Gastrocnemius medialis (tissue), 4 donors: ENCODE data around the gene LRRC45. TPM values are rescaled to one million over a fixed set of nuclear protein-coding genes. Genes with fewer than 3 reads are reported as not detected.

ENCODE experiments used
- ATAC-seq, 2 donors: fragments of 150-250 bp; one replicate each; pipeline ENCODE4 v1.9.1; 2016
- DNase-seq, 2 donors: peaks; one replicate each; pipeline ENCODE4 v3.0.0-alpha.2; 2019
- H3K27ac ChIP-seq, 4 donors: fragments of 200-600 bp; sonication (generic); 1 replicate in 1 of 4; 2 replicates in 3 of 4; pipeline ENCODE4 v1.5.1; 2016 to 2018; ENCODE audit warnings: mild to moderate bottlenecking in 2 of 4, moderate library complexity in 1 of 4
- H3K27me3 ChIP-seq, 3 donors: fragments of 200-600 bp; sonication (generic) in 2 of 3; 1 replicate in 1 of 3; 2 replicates in 2 of 3; pipeline versions ENCODE4 v1.5.1 to v1.6.0; 2016 to 2019; ENCODE audit warnings: mild to moderate bottlenecking in 1 of 3, moderate library complexity in 1 of 3
- H3K36me3 ChIP-seq, 2 donors: fragments of 200-600 bp; sonication (generic) in 1 of 2; one replicate each; pipeline ENCODE4 v1.5.1; 2017 to 2018
- H3K4me1 ChIP-seq, 2 donors: fragments of 200-600 bp; sonication (generic) in 1 of 2; one replicate each; pipeline ENCODE4 v1.5.1; 2016 to 2017; ENCODE audit warnings: mild to moderate bottlenecking in 2 of 2
- H3K4me3 ChIP-seq, 4 donors: fragments of 200-600 bp; sonication (generic) in 3 of 4; 1 replicate in 1 of 4; 2 replicates in 3 of 4; pipeline ENCODE4 v1.5.1; 2016 to 2019; ENCODE audit warnings: mild to moderate bottlenecking in 2 of 4
- H3K9me3 ChIP-seq, 3 donors: fragments of 200-600 bp; sonication (generic) in 2 of 3; 1 replicate in 1 of 3; 2 replicates in 2 of 3; pipeline ENCODE4 v1.5.1; 2016 to 2019
- POLR2A ChIP-seq, 2 donors: fragments of 450-650 bp; IDR thresholded peaks; one replicate each; pipeline ENCODE4 v1.6.1; 2017; ENCODE audit warnings: antibody characterized with exemption in 2 of 2, mild to moderate bottlenecking in 2 of 2, moderate library complexity in 2 of 2
- in situ Hi-C, 4 donors: fragments of 200-750 bp; cut with MboI; loops; one replicate each; pipeline versions ENCODE4 v1.15.0 to v1.8.0; 2017; ENCODE audit warnings: low sequenced_read_pairs in 4 of 4
- intact Hi-C: fragments of 100-400 bp; cut with DNase I; formaldehyde crosslinking; loops from one replicate; pipeline ENCODE4 v1.15.1; 2023; ENCODE audit warnings: low total_unique reads
- total RNA-seq, 4 donors: library from RNA; depleted of rRNA; stranded (reverse); fragments of >200 nt; gene quantifications; one replicate each; pipeline versions ENCODE4 v1.1.0 to v1.2.3, GENCODE V29; 2016
- TF ChIP-seq, protein P1 (sequence below), 5 experiments: fragments of 450-650 bp in 3 of 5; fragments of 200-600 bp in 2 of 5; sonication (generic) in 2 of 5; IDR thresholded peaks in 4 of 5; conservative IDR thresholded peaks in 1 of 5; 1 replicate in 4 of 5; 2 replicates in 1 of 5; pipeline ENCODE4 v1.5.1; 2016 to 2019; ENCODE audit warnings: antibody characterized with exemption in 5 of 5, mild to moderate bottlenecking in 3 of 5, moderate library complexity in 3 of 5

The LRRC45 gene
- total RNA-seq, 4 donors from 2014 or later, result 1.1 to 5.0 (median 3.8) TPM

DNA sequence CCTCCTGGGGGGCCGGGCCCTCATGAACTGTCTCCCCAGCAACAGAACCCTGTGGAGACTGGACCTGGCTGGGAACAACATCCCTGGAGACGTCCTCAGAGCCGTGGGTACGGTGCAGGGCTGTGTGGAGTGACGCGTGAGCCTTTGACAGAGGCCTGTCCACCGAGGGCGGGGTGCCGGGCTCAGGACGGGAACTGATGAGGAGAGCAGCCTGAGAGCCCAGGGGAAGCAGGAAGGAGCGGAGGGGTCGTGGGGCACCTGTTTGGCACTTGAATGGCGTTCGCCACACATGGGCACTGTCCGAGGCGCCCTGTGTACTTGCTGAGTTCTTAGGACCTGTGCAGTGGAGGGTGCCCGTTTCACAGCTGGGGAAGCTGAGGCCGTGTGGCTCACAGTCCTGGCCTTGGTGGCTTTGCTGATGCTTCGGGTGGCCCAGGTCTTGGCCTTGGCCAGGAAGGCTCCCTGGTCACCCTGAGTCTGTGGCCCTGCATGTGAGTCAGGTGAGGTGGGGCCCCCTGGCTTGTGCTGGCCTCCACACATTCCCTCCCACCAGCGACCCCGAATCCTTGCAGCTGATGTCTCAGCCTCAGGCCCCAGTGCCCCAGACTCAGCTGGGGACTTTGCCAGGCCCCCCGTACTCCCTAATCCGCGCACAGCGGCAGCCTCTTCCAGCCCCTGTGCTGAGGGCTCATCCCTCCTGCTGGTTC lies 2.4 kb downstream of the LRRC45 start:
- H3K36me3 ChIP-seq, result no peaks in the 10 kb centered on the region
- H3K4me3 ChIP-seq, result no peak overlapping the region
- DNase-seq (no peak), ATAC-seq (no peak)
- TF ChIP-seq, protein P1, sequence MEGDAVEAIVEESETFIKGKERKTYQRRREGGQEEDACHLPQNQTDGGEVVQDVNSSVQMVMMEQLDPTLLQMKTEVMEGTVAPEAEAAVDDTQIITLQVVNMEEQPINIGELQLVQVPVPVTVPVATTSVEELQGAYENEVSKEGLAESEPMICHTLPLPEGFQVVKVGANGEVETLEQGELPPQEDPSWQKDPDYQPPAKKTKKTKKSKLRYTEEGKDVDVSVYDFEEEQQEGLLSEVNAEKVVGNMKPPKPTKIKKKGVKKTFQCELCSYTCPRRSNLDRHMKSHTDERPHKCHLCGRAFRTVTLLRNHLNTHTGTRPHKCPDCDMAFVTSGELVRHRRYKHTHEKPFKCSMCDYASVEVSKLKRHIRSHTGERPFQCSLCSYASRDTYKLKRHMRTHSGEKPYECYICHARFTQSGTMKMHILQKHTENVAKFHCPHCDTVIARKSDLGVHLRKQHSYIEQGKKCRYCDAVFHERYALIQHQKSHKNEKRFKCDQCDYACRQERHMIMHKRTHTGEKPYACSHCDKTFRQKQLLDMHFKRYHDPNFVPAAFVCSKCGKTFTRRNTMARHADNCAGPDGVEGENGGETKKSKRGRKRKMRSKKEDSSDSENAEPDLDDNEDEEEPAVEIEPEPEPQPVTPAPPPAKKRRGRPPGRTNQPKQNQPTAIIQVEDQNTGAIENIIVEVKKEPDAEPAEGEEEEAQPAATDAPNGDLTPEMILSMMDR (IDR thresholded peaks at IDR 0.05 in 4 of 5, conservative IDR thresholded peaks at IDR 0.05 in 1 of 5), result no peak
- no peak for TF ChIP-seq POLR2A (IDR thresholded peaks at IDR 0.05)
- intact Hi-C loops, result no loop called here
- no peak overlapping the region for H3K27ac ChIP-seq
- no peaks in the 10 kb centered on the region for H3K9me3 ChIP-seq
- in situ Hi-C loops, result loop anchor here in 1 of 4 donors (25.0 kb wide), 1 partner anchor 112 kb away; no protein-coding TSS in a partner anchor
- peaks cover 0 to under 1% (median 0%) of the 10 kb centered on the region in 3 donors for H3K27me3 ChIP-seq
- peaks cover 19 to 39% of the 10 kb centered on the region in 2 donors for H3K4me1 ChIP-seq

DNA sequence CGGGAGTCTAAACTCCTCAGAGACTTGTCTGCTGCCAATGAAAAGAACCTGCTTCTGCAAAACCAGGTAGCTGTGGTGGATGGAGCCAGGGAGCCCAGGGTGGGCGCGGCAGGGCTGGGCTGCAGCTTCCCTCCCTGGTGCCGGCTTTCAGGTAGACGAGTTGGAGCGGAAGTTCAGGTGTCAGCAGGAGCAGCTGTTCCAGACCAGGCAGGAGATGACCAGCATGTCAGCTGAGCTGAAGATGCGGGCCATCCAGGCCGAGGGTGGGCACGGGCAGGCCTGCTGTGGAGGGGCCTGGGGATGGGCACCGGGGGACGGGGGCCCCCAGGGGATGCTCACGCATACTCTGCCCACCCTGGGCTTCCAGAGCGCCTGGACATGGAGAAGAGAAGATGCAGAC lies 5.1 kb downstream of the LRRC45 start:
- H3K36me3 ChIP-seq, result no peaks in the 10 kb centered on the region
- no peak overlapping the region for H3K4me3 ChIP-seq
- H3K4me1 ChIP-seq, result peaks cover 9 to 31% of the 10 kb centered on the region in 2 donors
- ATAC-seq (no peak), DNase-seq (no peak)
- no peaks in the 10 kb centered on the region for H3K9me3 ChIP-seq
- no peak overlapping the region for H3K27ac ChIP-seq
- H3K27me3 ChIP-seq, result peaks cover 10 to 14% (median 11%) of the 10 kb centered on the region in 3 donors
- in situ Hi-C loops, result loop anchor here in 1 of 4 donors (25.0 kb wide), 1 partner anchor 109 kb away; no protein-coding TSS in a partner anchor
- TF ChIP-seq POLR2A (IDR thresholded peaks at IDR 0.05), result no peak
- TF ChIP-seq, protein P1 (IDR thresholded peaks at IDR 0.05 in 4 of 5, conservative IDR thresholded peaks at IDR 0.05 in 1 of 5), result no peak
- intact Hi-C loops, result no loop called here

DNA sequence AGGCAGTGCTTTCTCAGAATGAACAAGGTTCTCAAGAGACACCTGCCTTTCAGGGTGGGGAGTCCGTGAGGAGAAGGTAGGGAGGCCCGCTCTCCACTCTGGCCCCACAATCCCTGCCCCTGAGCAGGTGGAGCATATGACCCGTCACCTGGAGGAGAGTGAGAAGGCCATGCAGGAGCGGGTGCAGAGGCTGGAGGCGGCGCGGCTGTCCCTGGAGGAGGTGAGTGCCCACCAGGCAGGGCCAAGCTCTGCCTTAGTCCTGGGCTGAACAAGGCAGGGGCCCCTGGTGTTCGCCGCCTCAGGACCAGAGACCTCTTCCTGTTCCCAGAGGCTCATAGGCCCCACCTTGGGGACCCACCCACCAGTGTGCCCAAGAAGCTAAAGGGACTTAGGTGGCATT lies 5.9 kb downstream of the LRRC45 start:
- no peak overlapping the region for H3K27ac ChIP-seq
- no peaks in the 10 kb centered on the region for H3K9me3 ChIP-seq
- in situ Hi-C loops (loop anchor here in 1 of 4 donors (25.0 kb wide), 1 partner anchor 108 kb away; no protein-coding TSS in a partner anchor), intact Hi-C loops (no loop called here)
- H3K4me1 ChIP-seq, result peaks cover 7 to 24% of the 10 kb centered on the region in 2 donors
- H3K27me3 ChIP-seq, result peaks cover 10 to 14% (median 11%) of the 10 kb centered on the region in 3 donors
- no peak for DNase-seq
- no peak for TF ChIP-seq POLR2A (IDR thresholded peaks at IDR 0.05)
- TF ChIP-seq, protein P1 (IDR thresholded peaks at IDR 0.05 in 4 of 5, conservative IDR thresholded peaks at IDR 0.05 in 1 of 5), result no peak
- ATAC-seq, result no peak
- H3K4me3 ChIP-seq, result no peak overlapping the region
- H3K36me3 ChIP-seq, result no peaks in the 10 kb centered on the region

DNA sequence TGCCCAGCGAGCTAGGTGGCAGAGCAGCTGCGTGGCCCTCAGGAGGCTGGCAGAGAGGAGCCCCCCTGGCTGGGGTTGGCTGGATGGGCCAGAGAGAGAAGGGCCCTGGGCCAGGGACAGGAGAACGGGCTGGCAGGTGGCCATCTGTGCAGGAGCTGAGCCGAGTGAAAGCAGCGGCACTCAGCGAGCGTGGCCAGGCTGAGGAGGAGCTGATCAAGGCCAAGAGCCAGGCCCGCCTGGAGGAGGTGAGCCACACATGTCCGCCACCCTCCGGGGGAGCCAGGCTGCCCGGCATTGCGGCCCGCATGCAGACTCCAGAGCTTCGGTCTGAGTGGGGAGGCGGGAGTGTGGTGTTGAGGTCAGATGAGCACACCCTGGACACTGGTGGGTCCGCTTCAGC lies 6.3 kb downstream of the LRRC45 start:
- H3K4me3 ChIP-seq, result no peak overlapping the region
- peaks cover 10 to 14% (median 11%) of the 10 kb centered on the region in 3 donors for H3K27me3 ChIP-seq
- no peaks in the 10 kb centered on the region for H3K9me3 ChIP-seq
- H3K27ac ChIP-seq, result no peak overlapping the region
- TF ChIP-seq, protein P1 (IDR thresholded peaks at IDR 0.05 in 4 of 5, conservative IDR thresholded peaks at IDR 0.05 in 1 of 5), result no peak
- no peak for TF ChIP-seq POLR2A (IDR thresholded peaks at IDR 0.05)
- H3K36me3 ChIP-seq, result no peaks in the 10 kb centered on the region
- peaks cover 2 to 19% of the 10 kb centered on the region in 2 donors for H3K4me1 ChIP-seq
- DNase-seq (no peak), ATAC-seq (no peak)
- intact Hi-C loops, result no loop called here
- in situ Hi-C loops, result loop anchor here in 1 of 4 donors (25.0 kb wide), 1 partner anchor 108 kb away; no protein-coding TSS in a partner anchor
